Measurements from ENCODE around the gene BTBD2.
"Not testable (repeated sequence)": the region's sequence is repeated elsewhere in the genome, so short reads cannot be mapped to it uniquely, and the experiment has no call there.

Gene BTBD2

GRCh38 chr19:2012941-2013682 lies 2.4 kb downstream of the BTBD2 start:
- no peak for DNase-seq

GRCh38 chr19:2011169-2011568 lies 4.3 kb downstream of the BTBD2 start:
- DNase-seq = no peak

- DNase-seq = no peak
These were observed 5.3 kb downstream of the BTBD2 start for GRCh38 chr19:2010135-2010668.

GRCh38 chr19:2003874-2004273 lies 11.6 kb downstream of the BTBD2 start:
- no peak for DNase-seq

DNA sequence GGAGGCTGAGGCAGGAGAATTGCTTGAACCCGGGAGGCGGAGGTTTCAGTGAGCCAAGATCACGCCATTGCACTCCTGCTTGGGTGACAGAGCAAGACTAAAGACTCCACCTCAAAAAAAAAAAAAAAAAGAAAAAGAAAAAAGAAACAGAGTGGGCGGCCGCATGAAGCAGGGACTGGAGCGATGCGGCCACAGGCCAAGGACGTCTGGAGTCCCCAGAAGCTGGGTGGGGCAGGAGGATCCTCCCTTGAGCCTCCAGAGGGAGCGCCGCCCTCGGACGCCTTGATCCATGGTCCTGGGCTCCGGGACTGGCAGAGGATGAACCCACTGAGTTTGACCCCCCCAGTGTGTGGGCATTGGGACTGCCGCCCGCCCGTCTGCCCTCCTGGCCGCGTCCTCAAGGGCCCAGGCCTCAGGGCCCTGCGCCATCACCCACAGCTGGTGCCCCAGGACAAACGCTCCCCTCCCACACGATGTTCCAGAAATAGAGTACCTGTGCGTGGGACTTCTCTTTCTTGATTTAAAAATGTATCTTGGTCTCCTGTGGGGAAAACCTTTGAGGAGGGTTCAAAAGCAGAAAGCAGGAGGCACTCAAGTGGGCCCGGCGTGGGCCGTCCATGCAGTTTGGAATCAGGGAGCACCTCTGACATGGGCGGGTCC lies 15.5 kb downstream of the BTBD2 start:
- DNase-seq = no peak

GRCh38 chr19:1998712-1999708 lies 16.5 kb downstream of the BTBD2 start:
- no peak for DNase-seq

DNA sequence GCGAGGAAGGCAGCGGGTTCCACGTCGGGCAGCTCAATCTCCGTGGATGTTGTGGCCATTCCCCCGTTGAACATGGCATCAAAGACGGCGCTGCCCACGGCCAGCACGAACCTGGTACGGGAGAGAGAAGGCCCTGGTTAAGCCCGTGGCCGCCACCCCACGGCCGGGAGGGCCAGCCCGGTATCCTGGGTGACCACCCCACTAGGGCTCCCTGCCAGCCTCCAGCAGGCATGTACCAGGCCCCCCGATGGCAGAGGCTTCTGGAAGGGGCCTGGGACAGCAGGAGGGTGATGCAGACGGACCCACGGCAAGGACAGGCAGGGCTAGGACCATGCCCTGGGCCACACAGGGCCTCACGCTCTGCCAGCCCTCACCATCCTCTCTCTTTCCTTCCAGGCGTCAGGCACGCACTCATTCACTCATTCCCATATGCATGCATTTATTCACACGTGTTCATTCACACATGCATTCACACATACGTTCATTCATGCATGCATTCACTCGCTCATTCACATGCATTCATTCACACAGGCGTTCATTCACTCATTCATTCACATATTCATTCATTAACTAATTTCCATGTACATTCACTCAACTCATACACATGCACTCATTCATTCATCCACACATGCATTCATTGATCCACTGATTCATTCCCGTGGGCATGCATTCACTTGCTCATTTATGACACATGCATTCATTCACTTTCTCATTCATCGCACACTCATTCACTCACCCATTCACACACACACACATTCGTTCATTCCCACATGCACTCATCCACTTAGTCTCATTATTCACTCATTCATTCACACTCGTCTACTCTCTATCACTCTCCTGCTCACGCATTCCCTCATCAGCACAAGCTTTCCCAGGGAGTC lies 17.9 kb downstream of the BTBD2 start:
- DNase-seq = no peak

DNA sequence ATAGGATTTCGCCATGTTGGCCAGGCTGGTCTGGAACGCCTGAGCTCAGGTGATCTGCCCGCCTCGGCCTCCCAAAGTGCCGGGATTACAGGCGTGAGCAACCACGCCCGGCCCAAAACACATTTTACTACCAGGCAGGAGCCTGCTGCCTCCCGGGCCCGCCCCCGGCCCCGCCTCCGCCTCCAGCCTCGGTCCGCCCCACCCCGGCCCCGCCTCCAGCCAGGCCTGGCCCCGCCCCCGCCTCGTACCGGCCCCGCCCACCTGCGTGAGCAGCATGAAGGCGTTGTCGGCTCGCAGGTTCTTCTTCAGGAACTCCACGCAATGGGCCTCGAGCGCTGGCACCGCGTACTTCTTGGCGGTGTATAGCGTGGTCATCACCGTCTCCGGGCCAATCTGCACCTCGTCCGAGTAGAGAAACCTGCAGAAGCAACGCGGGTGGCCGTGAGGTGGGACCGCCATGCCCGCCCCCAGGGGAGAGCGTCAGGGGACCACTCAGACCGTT lies 22.7 kb downstream of the BTBD2 start:
- no peak for DNase-seq

DNA sequence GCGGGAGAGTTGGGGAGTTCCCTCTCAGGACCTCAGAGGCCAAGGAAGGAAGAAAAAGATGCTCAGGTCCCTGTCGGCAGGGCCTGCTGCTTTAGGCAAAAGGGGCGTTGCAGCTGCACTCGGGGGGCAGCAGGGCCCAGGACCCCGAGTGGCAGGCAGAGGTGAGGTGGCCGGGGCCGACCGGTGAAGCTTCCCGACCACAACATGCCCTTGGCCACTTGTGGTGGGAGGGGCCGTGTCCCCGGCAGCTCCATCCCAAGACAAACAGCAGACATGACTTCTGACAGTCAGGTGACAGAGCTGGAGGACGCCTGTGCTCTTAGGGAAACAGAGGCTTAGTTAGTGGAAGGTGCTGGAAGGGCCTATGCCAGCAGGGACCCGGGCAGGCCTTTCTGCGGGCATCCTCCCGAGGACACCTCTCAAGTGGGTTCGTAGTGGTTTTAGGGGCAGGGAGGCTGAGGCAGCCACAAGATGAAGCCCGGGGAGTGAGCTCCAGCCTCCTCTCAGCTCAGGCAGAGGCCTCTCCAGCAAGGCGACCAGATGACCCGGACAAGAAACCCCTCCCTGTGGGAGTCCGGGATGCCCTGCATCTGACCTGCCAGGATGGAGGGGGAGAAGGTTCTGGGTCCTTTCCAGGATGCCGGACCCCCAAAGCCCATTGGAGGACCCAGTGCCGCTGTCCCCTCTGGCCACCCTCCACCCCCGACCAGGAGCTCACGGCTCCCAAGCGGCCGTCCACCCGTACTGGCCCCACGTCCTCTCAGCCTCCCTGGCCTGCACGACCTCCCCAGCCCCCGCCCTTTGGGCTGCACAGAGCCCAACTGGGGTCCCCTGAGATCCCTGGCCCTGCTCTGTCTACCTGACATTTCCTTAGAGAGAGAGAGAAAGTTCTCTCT lies 24.2 kb downstream of the BTBD2 start:
- no peak for DNase-seq

- DNase-seq = no peak
These were observed 25.1 kb downstream of the BTBD2 start for GRCh38 chr19:1990230-1991017.

- no peak for DNase-seq
These were observed 25.8 kb downstream of the BTBD2 start for GRCh38 chr19:1989513-1990229.

- DNase-seq = not testable (repeated sequence)
These were observed 27.1 kb downstream of the BTBD2 start for GRCh38 chr19:1988464-1988863.

DNA sequence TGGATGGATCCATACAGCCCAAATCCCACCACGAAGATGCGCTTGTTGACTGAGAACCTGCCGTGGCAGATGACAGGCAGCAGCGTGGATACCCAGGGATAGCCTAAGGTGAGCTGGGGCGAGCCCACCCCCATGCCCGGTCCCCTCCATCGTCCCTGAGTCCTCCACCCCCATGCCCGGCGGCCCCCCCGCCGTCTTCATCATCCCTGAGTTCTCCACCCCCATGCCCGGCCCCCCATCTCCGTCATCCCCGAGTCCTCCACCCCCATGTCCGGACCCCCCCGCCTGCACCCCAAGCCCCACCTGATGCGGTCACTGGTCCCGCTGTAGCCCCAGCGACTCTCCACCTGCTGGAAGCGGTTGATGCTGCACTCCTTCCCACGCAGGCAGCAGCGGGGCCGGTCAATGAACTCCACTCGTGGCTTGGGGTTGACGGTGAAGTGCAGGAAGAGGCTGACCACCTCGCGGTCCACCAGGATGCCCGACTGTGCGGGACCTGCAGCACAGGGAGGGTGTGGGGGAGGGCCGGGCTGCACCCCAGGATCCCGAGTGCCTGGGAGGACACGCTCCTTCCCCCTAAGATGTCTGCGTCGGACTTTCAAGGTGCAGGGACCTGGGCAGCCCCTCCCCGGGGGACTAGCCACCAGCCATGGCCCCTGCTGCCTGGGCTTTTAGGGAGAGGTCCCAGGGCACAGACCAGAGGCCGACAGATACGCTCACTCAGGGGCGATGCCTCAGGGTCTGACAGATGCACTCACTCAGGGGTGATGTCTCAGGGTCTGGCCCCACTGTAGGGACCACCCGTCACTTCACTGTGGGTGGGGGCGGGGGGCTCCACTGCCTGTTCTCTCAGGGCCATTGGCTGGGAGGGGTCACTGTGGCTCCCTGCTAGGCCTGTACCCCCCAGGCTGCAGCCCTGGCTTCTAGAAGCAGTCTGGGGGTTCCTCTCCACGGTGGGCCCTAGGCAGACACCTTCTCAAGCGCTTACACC lies 28.0 kb downstream of the BTBD2 start:
- no peak for DNase-seq

DNA sequence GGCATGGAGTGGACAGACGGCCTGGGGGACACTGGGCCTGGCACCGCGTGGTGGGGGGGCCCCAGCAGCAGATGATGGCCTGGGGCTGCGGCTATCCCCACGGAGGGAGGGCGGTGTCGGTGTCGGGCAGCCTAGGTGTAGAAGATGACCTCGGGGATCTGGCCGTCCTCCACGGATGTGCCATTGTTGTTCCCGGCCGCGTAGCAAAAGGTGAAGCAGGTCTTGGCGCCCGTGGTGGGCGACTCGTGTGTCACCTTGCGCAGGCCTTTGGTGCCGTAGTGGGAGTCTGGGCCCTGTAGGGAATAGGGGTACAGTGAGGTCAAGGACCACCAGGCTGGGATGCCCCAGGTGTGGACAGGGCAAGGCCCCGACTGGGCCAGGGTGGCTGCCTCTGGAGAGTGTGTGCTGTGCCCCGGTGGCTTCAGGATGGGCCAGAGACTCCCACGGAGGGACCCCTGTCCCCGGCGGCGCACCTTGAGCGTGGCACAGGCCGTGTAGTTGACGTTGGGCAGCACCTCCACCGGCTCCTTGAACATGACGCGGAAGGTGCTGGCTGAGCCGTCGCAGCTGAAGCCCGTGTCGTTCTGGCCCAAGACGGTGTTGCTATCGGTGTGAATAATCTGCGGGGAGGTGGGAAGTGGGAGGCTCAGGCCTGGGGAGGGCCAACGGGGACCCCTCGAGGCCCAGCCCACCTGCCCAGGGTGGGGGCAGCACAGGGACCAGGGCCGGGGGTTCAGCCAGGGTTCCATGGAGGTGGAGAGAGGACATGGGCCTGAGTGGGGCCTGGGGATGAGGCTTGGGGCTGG lies 29.0 kb downstream of the BTBD2 start:
- DNase-seq = no peak

DNA sequence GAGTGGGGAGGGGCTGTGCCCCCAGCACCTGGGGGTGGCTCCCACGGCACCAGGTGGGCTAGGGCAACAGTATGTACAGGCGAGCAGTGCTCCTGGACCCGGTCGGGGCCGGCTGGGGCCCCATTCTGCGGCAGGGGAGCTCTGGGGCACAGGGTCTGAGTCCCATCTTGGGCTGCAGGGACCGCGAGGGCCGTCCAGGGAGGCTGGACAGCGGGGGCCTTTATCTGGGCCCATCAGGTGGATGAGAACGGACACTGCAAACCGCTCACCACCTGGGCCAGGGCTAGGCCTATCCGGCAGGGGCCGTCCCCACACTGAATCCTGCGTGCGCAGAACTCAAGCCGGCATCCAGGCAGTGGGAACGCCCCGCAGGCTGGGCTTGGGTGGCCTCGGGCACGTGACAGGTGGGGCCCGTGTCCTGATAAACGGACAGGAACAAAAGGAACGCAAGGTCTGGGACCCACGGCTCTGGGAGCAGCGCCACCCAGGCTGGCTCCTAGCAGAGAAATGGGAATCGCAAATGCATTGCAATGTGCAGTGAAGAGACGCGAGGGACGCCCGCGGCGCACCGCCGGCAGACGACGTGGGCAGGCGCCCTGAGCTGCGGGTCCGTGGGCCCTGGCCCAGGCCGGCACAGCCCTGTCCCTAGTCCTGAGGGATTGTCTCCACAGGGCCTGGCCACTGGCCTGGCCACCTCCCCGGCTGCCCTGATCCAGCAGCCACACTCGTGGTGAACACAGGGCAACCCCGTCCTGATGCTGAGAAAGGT lies 29.7 kb downstream of the BTBD2 start:
- DNase-seq = no peak

GRCh38 chr19:1984357-1984756 lies 31.2 kb downstream of the BTBD2 start:
- no peak for DNase-seq
